D341Med (cell line): ENCODE data around the gene ARSA.
"Not testable (repeated sequence)": the region's sequence is repeated elsewhere in the genome, so short reads cannot be mapped to it uniquely, and the experiment has no call there.

Experiments used
- DNase-seq: peaks from one replicate; pipeline ENCODE4 v3.0.0; 2012; ENCODE audit warnings: low spot score

ARSA gene

DNA sequence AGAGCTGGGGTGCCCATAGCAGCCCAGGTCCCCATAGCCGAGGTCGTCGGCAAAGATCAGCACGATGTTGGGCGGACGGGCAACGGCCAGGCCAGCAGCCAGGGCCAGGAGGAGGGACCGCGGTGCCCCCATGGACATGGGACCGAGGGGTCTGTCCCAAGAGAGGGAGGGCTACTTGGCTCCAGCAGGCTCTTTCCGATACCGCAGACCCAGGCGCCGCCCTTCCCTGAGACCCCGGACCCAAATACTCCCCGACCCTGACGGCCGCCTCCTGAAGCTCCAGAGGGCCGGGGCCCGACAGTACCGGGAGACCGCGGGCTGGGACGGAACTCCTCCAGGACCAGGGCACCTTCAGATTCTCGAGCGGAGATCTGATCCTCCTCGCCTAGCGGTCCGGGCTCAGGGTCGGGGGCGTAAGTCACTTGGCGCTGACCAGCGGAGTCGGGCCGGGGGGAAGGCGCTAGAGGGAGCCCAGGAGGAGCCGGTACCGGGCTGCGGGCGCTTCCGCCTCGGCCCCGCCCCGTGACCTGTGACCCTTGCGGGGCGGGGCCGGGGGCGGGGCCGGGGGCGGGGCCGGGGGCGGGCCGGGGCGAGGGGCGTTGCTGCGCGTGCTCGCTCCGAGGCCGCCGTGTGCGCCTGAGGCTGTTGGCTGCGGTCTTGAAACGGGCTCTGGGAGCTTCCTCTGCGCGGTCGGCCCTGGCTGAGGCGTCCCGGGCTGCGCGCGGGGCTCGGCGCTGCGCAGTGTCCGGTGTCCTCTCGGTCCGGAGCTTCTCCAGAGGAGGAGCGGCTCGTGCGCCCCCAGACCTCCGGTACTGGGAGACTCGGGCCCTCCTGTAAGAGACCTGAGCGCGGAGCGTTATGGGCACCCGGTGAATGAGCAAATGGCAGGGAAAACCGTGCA is at the start of gene ARSA:
TSS of gene ARSA (minus strand) at position 511 of the 901 bp plus-strand sequence. CDS start at position 138, 373 bp downstream.
- DNase-seq: peak; percentile 96

DNA sequence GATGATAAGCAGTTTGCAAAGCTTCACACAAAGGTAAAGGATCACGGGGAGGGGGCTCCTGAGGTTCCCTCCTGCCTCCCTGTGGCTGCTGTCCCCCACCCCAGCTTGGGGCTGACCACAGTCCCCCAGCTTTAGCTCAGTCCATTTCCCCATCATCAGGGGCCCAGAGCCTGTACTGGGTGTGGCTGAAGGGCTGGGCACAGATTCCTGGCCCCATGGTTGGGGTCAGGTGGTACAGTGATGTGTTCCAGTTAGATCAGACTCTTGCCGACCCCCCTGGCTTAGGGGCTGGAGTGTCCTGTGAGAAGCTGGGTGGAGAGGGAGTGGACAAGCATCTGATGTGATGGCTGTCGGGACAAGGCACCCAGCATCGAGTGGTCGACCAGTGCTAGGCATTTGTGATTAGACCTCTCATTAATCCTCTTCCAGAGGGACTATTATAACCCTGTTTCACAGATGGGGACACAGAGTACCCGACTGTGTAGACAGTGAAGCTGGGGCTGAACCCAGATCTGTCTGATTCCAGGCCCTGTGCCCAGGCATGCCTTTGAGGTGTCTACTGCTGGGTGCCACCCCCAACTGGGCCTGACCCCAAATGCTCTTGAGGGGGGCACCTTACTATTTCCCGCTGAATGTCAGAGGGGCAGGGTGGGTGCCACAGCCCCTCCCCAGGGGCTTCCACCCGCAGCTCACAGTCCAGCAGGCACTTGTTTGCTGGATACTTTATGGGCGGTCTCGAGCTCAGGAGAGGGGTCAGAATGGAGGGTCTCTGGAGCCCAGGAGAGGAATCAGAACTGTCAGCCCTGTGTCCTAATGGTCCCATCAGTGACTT is 48.9 kb upstream of the ARSA start:
- DNase-seq: peak; percentile 17

DNA sequence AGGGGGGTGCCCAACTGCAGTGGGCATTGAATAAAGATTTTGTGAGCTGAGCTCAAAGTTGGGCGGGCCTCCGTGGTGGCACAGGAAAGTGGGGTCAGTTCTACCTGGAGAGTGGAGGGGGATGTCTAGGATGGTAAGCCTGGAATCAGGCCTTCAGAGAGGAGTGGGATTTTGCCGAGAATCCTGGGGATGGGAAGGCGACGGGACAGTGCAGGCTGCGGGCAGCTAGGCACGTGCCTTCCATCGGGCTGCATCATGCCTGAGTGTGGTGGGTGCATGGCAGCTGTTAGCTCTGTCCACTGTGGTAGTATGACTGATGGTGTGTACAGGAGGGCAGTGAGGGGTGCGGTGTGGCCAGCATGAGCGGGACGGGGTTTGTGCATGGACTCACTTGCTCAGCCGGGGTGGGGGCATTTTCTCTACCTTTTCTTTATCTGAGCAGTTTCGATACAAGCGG is 48.3 kb upstream of the ARSA start:
- peak; percentile 21 for DNase-seq

DNA sequence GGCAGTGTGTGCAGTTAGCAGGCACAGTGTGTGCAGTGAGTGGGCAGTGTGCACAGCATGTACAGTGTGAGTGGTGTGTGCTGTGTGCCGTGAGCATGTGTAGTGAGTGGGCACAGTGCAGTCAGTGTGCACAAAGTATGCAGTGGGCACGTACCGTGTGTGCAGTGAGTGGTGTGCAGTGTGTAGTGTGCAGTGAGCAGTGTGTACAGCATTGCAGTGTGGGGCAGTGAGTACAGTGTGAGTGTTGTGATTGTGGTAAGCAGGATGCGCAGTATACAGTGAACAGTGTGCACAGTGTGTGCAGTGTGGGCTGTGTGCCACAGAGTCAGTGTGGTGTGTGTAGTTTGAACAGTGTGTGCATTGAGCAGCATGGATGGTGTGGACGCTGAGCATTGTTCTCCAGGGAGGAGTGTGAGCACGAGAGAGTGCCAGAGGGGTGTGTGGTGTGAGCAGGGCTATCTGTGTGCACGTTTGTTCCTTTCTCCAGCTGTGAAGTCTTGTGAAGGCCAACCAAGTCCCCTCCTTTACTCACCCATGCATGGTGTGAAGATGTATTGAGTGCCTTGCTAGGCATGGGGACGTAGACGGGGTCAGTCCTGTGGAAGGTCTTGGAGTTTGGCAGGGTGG is 47.7 kb upstream of the ARSA start:
- peak; percentile 27 for DNase-seq

DNA sequence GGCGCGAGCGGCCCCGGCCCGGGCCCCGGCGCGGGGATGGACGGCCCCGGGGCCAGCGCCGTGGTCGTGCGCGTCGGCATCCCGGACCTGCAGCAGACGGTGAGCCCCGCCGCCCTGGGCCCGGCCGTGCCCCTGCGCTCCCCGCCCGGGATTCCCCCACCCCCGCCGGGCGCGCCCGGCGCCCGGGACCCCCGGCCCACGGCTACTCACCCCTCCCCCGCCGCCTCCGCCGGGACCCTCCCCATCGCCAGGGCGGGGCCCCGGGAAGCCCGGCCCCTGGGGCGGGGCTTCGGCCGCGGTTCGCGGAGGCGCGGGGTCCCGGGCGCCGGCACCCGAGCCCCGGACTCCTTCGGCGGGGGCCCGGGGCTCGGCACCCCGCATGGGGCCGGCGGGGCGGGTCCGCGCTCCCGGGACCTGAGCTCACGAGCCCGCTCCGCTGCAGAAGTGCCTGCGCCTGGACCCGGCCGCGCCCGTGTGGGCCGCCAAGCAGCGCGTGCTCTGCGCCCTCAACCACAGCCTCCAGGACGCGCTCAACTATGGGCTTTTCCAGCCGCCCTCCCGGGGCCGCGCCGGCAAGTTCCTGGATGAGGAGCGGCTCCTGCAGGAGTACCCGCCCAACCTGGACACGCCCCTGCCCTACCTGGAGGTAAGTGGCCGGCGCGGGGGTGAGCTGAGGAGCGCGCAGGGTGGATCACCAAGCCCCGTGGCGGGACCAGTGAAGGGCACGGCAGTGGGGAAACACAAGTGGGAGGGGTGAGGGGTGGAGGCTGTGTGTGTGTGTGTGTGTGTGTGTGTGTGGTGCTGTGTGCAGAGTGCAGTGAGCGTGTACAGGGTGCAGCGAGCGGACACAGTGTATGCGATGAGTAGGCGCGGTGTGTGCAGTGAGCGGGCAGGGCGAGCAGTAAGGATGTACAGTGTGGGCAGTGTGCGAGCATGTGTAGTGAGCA is 46.9 kb upstream of the ARSA start:
- DNase-seq: peak; percentile 89

DNA sequence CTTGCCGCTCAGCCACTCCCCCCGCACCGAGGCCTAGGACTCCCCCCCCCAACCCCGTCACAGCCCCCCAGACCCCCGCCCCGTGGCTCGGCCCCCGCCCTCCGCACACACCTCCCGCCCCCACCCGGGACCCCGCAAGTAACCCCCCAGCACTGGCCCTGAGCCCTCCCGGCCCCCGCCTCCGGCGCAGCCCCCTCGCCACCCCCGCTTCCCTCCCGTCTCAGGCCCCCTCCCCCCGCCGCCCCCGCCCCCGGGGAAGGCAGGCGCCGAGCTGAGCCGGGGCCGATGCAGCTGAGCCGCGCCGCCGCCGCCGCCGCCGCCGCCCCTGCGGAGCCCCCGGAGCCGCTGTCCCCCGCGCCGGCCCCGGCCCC is 46.2 kb upstream of the ARSA start:
- DNase-seq: peak; percentile 74

DNA sequence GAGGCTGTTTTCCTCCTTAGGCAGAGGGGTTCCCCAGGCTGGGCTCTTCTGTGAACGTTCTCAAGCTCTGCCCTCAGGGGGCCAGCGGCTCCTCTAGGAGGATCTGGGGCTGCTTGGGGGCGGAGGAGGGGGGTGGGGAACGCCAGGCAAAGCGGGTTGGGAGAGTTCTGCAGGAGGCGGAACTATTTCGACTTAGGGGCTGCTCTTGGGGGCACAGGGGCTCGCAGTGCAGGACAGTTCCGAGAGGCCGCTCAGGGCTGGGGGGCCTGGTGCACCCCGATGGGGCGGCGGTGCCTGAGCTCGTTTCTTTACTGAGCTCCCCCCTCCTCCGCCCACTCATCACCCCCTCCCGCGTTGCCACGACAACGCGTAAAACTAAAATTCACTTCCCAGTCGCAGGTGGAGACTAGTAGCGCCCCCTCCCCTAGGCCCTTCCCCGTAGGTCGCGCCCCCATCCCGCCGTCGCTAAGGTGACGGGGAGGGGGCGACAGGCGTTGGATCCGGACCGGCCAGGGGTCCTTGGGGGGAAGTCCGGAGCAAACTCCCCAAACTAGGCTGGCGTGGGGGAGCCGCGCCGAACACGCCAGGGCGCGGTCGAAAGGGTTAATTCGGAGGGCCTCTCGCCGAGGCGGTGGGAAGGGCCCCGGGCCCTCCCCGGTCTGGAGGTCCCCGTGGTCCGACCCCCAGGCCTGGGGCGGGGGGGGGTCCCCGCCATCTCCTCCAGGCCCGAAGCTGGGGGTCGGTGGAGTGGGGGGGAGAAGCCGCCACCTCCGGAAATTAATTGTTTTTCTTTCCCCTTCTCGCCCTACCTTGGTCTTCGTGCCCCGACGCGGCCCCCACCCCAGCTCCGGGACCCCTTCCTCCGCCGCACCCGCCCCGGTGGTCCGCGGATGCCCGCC is 45.5 kb upstream of the ARSA start:
- peak; percentile 49 for DNase-seq

DNA sequence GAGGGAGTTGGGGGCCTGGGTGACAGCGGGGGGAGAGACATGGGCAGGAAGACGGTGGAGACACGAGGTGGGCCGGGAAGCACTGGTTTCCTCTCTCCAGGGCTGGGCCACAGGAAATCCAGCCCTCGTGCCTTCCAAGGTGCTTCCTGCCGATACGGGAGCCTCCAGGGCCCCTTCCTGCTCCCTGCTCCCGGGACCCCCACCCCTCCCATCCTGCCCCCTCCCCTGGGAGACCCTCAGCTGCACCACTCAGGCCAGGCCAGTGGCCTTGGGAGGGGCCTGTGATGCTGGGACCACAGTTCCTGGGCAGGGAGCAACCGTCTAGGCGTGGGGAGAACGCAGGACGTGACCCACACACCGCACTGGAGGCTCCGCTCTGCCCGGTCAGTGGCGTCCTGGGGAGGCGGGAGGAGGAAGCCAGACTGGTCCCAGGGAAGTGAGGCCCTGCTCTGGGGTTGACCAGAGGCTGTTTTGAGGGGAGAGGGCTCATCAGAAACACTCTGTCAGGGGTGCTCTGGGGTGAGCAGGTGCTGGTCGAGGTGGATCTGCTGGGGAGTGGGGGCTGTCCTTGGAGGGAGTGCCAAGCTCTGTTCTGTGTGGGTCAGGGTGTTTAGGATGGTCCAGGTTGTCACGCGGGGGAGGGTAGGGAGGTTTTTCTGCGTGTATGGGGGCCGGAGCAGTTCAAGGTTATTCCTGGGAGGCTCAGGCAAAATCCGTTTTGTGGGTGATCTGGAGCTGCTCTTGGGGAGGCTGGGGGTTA is 44.7 kb upstream of the ARSA start, which contains the start of gene SHANK3:
TSS of gene SHANK3 (plus strand) at position 353 of the 760 bp plus-strand sequence.
- peak; percentile 41 for DNase-seq

DNA sequence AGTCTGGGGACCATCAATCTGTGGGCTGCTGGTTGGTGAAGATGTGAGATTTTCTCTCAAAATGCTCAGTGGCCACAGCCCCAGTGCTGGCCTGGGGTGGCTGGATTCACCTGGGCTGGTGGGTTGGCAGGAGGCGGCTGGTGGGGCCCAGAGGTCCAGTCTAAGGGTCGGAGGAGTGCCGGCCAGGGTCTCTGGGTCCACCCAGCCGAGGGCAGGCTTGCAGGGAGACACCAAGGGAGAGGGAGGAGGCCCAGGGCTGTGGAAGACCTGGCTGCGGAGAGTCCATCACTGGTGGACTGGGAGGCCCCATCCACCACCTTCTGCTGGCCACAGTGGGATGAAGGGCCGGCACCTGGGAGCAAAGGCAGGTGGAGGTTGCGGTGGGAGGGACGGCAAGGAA is 44.1 kb upstream of the ARSA start:
- DNase-seq: peak; percentile 32

DNA sequence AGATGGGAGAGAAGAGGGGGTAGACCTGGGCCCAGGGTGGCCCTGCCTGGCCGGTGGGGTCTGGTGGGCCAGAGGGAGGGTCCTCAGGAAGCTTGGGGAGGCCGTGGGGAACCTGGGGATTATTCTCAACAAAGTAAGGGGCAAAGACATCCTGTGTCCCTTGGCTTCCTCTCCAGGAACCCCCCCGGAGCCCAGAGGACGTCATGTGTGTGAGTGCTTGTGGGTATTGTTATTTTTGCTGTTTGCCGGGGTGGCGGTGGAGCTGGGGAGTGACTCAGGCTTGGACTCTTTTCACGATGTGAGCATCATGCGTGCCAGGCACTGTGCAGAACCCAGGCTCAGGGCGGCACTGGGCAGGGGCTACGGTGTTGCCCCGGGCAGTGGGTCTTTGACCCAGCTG is 43.7 kb upstream of the ARSA start:
- no peak for DNase-seq

DNA sequence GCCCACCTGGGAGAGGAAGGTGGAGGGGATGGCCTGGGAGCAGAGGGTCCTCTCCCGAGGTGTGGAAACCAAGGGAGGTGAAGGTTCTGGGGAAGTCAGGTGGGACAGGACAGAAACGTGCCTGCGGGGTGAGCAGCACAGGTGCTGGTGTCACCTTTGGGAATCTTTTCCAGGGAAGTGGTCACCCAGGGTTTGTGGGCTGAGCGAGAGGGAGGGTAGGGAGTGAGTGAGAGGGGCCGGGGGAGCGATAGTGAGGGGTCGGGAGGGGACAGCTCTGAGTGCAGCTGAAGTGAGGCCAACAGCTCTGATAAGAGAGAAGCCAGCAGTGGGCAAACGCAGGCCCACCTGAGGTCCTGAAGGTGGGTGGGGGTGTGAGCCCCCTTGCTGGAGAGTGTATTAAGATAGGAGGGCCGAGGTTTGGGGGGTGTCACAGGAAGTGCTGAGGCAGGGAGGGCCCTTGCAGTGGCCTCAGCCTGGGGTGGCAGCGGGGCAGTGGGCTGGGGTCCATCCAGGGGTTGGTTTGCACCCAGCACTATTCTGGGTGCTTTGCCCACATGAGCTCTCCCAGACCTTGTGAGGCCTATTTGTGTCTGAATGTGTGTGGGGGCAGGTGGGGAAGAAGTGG is 43.1 kb upstream of the ARSA start:
- DNase-seq: peak; percentile 19

DNA sequence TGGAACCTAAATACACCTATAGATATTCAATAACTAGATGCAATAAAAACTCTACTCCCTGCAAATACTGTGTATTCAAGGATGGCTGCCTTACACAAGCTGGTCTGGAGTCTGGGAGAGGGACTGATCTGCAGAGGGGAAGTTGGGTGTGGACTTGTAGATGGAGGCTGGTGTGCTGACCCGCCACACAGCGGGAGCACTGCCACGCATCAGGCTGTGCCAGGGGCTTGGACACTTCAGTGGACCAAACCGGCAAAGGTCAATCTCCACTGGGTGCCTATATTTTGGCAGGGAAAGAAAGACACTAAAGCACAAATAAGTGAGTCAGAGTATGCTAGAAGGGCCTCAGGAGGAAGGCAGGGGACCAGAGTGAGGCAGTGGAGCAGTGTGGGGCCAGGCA is 42.6 kb upstream of the ARSA start:
- DNase-seq: peak; percentile 30

DNA sequence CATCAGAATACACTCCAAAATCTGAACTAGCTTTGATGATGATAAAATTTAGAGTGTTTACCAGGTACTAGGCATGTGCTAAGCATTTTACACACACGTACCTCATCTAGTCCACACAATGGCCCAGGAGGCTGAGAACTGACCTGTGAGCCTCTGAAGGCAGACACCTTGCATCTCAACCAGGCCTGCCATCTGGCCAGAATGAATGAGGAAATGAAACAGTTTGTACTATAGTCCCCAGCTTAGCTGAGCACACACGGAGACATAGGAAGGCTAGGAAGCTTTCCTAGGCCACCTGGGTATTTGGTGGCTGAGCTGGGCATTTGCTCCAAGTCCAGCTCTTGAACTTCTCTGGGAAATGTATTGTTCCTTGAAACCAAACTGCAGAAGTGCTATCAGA is 37.8 kb upstream of the ARSA start:
- no peak for DNase-seq

DNA sequence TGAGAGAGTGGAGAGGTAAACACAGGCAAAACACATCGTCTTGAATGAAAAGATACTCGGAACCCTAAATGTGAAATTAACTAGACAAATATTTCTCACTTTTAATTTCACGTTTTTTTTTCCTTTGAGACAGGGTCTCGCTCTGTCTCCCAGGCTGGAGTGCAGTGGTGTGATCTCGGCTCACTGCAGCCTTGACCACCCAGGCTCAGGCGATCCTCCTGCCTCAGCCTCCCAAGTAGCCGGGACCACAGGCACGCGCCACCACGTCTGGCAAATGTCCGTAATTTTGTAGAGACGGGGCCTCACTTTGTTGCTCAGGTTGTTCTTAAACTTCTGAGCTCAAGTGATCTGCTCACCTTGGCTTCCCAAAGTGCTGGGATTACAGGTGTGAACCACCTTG is 37.3 kb upstream of the ARSA start:
- no peak for DNase-seq

DNA sequence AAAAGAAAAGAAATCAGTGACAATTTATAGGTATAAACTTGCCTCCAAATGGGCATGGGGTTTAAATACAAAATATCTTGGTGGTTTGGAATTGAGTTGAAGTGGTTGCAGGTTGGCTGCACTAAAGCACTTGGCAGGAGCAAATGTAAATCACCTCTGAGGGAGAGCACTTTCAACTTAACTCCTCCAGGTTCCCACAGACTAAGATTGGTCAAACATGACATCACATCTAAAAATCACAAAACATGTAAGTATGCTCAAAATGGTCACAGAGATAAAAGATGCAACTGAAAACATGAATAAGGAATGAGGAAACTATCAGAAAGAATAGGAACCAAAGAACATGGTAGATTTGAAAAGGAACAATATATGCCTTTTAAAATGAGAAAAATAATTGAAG is 32.4 kb upstream of the ARSA start:
- no peak for DNase-seq

DNA sequence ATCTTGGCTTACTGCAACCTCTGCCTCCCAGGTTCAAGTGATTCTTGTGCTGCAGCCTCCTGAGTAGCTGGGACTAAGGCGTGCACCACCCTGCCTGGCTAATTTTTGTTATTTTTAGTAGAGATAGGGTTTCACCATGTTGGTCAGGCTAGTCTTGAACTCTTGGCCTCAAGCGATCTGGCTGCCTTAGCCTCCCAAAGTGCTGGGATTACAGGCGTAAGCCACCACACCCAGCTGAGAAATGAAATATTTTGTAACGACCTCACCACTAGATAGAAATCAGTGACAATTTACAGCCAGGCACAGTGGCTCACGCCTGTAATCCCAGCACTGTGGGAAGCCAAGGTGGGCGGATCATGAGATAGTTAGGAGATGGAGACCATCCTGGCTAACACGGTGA is 31.8 kb upstream of the ARSA start:
- not testable (repeated sequence) for DNase-seq

DNA sequence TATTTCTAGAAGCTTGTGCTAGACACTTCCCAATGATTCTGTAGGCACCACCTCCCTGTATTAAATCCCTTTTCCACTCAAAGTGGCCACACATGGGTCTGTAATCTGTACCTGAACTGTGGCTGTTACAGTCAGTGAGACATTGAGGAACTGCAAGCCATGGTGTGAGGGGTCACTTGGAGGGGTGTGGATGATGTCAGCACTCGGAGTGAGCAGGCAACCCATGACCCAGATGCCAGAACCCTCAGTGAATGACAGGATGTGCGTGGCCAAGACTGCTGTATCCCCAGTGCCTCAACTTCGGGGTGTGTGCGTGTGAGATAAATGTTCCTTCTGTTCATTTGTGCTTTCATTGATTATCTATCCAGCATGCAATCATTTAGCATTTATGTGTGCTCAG is 30.0 kb upstream of the ARSA start:
- no peak for DNase-seq

DNA sequence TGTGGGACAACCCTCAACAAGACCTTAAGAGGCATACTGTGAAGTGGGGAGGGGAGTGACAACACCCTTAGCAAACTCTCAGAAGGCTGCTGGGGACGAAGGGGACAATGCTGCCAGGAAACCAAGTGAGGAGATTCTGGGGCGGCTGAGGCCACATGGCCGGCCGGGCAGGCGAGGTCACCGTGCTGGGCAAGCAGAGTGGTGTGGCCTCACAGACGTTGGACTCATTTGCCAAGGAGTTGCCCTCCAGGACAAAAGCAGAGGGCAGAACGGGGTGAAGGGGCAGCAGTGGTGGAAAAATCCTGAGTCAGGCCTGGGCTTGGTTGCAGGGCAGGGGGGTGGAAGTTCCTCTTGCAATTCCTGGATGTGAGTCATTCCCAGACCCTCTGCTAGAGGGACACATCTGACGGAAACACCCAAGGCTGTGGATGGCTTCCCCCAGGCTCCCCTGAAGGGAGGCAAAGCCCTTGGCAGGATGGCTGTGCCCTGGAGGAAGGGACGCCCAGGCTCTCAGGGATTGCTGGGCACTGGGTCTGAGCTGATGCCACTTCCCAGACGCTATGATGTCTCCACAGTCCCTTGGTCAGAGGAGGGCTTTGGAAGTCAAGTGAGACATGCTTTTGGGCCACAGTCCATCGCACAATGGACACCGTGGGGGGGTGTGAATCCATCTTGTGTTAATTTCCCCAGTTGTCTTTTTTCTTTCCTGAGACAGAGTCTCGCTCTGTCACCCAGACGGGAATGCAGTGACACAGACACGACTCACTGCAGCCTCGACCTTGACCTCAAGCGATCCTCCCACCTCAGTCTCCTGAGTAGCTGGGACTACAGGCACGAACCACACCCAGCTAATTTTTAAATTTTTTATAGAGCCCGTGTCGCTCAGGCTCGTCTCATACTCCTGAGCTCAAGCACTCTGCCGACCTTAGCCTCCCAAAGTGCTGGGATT is 28.4 kb upstream of the ARSA start:
- DNase-seq: peak; percentile 34
